Choroid plexus epithelial cell (primary cell): Measurements from ENCODE around the gene GUCD1.

Experiments
- DNase-seq: peaks from one replicate; pipeline ENCODE4 v3.0.0-alpha.2; 2010; ENCODE audit warnings: low read depth
- H3K4me3 ChIP-seq: 2 replicates; pipeline ENCODE4 v1.5.1; 2011; ENCODE audit warnings: low read depth, mild to moderate bottlenecking, control low read depth, low read length, moderate library complexity
- CTCF ChIP-seq: conservative IDR thresholded peaks from 2 replicates; pipeline ENCODE4 v1.5.1; 2011; ENCODE audit warnings: low read depth, mild to moderate bottlenecking, control low read depth, inconsistent platforms, low read length, moderate library complexity

GUCD1 gene

GRCh38 chr22:24529898-24530297 is 25.0 kb downstream of the GUCD1 start:
- DNase-seq = no peak
- H3K4me3 ChIP-seq = no peak overlapping the region
- TF ChIP-seq CTCF = no peak

DNA sequence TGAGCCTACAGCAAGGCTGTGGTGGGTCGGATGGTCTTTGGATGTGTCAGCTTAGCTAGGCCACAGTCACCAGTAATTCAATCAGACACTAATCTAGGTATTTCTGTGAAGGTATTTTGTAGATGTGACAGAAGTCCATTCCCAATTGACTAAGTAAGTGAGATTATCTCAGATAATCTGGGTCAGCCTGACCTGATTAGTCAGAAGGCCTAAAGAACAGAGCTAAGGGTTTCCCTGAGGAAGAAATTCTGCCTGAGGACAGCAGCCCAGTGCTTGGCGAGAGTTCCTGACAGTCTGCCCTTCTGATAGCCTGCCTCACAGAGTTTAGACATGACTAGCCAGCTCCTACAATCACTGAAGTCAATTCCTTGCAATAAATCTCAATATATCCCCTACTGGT is 28.7 kb downstream of the GUCD1 start:
- no peak overlapping the region for H3K4me3 ChIP-seq
- DNase-seq = no peak
- no peak for TF ChIP-seq CTCF

DNA sequence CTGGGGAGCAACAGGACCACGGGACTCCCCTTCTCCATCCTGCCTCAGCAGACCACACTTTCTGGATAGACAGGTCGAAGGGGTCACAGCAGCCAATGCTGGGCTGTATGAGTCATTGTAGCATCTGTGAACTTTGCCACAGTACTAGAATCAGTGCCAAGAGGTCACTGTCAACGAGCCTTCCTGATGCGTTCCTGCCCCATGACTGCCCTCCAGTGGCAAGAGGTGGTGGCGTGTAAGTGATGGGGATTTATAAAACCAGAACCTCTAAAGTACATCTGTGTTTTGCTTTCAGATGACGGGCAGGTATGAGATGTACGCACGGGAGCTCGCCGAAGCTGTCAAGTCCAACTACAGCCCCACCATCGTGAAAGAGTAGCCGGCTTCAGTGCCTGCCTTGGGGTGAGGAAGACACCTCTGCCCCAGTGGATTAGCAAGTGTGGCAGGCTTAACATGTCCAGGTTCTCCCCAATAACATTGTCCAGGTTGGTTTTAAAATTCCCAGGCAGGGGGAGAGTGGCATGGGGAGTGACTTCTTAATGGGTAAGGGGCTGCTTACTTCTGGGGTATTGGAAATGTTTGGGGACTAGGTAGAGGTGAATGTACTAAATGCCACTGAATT is 29.4 kb downstream of the GUCD1 start:
- H3K4me3 ChIP-seq = no peak overlapping the region
- TF ChIP-seq CTCF = peak; percentile 95
- peak; percentile 76 for DNase-seq

GRCh38 chr22:24523873-24524272 is 31.1 kb downstream of the GUCD1 start:
- peak; percentile 42 for DNase-seq
- no peak for TF ChIP-seq CTCF
- H3K4me3 ChIP-seq = no peak overlapping the region

- peak; percentile 84 for DNase-seq
- H3K4me3 ChIP-seq = no peak overlapping the region
- peak; percentile 77 for TF ChIP-seq CTCF
These were observed 33.1 kb downstream of the GUCD1 start for GRCh38 chr22:24521791-24522245.

DNA sequence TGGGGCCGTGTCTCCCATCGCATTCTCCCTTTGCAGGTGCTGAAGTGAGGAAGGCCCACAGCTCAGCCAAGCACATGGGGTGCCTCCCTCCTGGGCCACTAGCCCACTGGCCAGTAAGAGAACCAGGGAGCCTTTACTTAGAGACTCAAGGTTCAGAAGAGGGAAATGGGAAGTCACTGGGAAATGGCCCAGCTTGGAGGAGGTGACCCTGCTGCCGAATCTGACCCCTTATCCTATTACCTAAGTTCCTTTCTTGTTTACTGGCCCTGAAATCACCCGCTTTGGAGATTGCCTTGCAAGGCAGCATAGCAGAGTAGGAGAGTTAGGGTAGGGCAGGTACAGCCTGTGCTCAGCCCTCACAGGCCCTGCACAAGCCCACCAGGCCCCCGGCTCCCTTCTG is 35.4 kb downstream of the GUCD1 start:
- TF ChIP-seq CTCF = no peak
- H3K4me3 ChIP-seq = no peak overlapping the region
- DNase-seq = no peak

DNA sequence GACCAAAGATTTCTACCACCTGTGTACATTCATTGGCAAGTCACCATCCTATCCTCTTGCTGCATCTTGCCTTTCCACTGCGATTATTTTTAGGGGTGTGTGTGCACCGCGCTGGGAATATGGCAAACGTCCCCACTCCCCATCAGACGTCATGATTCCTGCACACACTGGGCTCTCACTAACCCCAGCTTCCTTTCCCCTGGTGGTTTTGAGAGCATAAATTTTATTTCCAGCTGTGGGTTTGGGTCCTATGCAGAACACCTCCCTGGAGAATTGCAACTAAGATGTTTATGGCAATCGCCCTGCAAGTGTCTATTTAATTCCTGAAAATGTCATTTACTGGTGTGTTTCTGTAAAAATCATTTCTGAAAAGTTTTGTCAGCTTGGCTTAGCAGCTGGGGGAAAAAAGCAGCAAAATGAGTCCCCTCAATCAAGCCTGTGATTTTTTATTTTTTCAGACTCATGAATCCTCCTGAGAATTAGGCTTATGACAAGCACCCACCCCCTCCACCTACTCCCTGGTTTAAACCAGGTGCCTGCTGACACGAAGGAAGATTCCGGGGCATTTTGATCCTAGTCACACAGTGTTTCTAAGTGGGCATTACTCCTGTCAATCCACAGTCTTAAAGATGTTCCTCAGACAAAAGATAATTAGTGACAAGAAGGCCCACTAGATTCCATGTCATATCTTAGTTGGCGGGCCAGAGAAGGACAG is 36.0 kb downstream of the GUCD1 start:
- DNase-seq = no peak
- H3K4me3 ChIP-seq = no peak overlapping the region
- no peak for TF ChIP-seq CTCF
